CD4-positive, alpha-beta T cell (primary cell): ENCODE results near the gene KLF13. TPM values are rescaled to one million over a fixed set of nuclear protein-coding genes. Genes with fewer than 3 reads are reported as not detected.

Source experiments
- ATAC-seq: fragments of 200-7000 bp; cut with Tn5 transposase; one replicate; pipeline ENCODE4 v1.10.0; 2022; ENCODE audit warnings: mild to moderate bottlenecking; ENCODE audit not compliant: poor library complexity
- CTCF ChIA-PET: fragments of 350-600 bp; sonication (Branson Sonifier 250); formaldehyde crosslinking; loops from one replicate; lab custom pipeline; 2021; ENCODE audit warnings: antibody characterized with exemption, inconsistent platforms; lab: Charles Lee
- POLR2A ChIA-PET: fragments of 350-600 bp; sonication (Branson Sonifier 250); formaldehyde crosslinking; loops from one replicate; lab custom pipeline; 2021; ENCODE audit warnings: antibody characterized with exemption, inconsistent platforms; lab: Charles Lee
- DNase-seq, 14 experiments: peaks; one replicate each; pipeline ENCODE4 v3.0.0-alpha.2; 2013 to 2020; ENCODE audit warnings: mixed read lengths in 2 of 14
- H3K27ac ChIP-seq, 2 donors: one replicate each; pipeline versions ENCODE4 v1.5.1 to v1.7.0; 2013; ENCODE audit warnings: low read length in 2 of 2, low read depth in 1 of 2, mild to moderate bottlenecking in 1 of 2
- H3K27me3 ChIP-seq, 2 experiments: 1 replicate in 1 of 2; 2 replicates in 1 of 2; pipeline versions ENCODE4 v1.6.1 to v1.7.0; 2013; ENCODE audit warnings: low read length in 2 of 2, control low read depth in 1 of 2, mild to moderate bottlenecking in 1 of 2, moderate library complexity in 1 of 2; ENCODE audit not compliant: insufficient read depth in 2 of 2, control insufficient read depth in 1 of 2
- H3K36me3 ChIP-seq: one replicate; pipeline ENCODE4 v1.6.1; 2013; ENCODE audit warnings: low read length, control low read depth; ENCODE audit not compliant: insufficient read depth
- H3K4me1 ChIP-seq: one replicate; pipeline ENCODE4 v1.6.1; 2013; ENCODE audit warnings: low read length, control low read depth; ENCODE audit not compliant: insufficient read depth
- H3K4me3 ChIP-seq: one replicate; pipeline ENCODE4 v1.5.1; 2013; ENCODE audit warnings: mild to moderate bottlenecking, low read length, moderate library complexity
- H3K9me3 ChIP-seq, 2 experiments: 1 replicate in 1 of 2; 2 replicates in 1 of 2; pipeline versions ENCODE4 v1.6.1 to v1.7.0; 2013; ENCODE audit warnings: low read length in 2 of 2, mild to moderate bottlenecking in 2 of 2, control low read depth in 1 of 2, moderate library complexity in 1 of 2; ENCODE audit not compliant: control insufficient read depth in 1 of 2, insufficient read depth in 1 of 2
- H3K27ac Mint-ChIP-seq: one replicate; pipeline ENCODE4 v1.8.0; 2020; ENCODE audit warnings: mixed read lengths
- H3K27me3 Mint-ChIP-seq: one replicate; pipeline ENCODE4 v1.8.0; 2021; ENCODE audit warnings: mixed read lengths
- H3K36me3 Mint-ChIP-seq: one replicate; pipeline ENCODE4 v1.8.0; 2021; ENCODE audit warnings: low read depth, mixed read lengths
- H3K4me1 Mint-ChIP-seq: one replicate; pipeline ENCODE4 v1.8.0; 2021; ENCODE audit warnings: low read depth, mixed read lengths
- H3K4me3 Mint-ChIP-seq: one replicate; pipeline ENCODE4 v1.8.0; 2020; ENCODE audit warnings: mild to moderate bottlenecking, mixed read lengths
- H3K9me3 Mint-ChIP-seq: one replicate; pipeline ENCODE4 v1.8.0; 2020; ENCODE audit warnings: mixed read lengths
- intact Hi-C, 2 experiments: fragments of 100-400 bp; cut with DNase I in 1 of 2; cut with micrococcal nuclease in 1 of 2; formaldehyde crosslinking; loops; one replicate each; pipeline versions ENCODE4 v1.15.1 to v1.9.0; 2023 to 2025; cut with DNase I, micrococcal nuclease
- total RNA-seq, 174 experiments: library from RNA in 2 of 174; stranded (reverse) in 2 of 174; gene quantifications; one replicate each; pipeline ENCODE4 v1.2.3 and lab custom pipeline; 2021 to 2026
- TF ChIP-seq, protein P1 (sequence below): fragments of 200-600 bp; IDR thresholded peaks from one replicate; pipeline ENCODE4 v1.8.0; 2022; ENCODE audit warnings: antibody characterized with exemption, mild to moderate bottlenecking

The KLF13 gene
- total RNA-seq, 2 experiments from 2014 or later = 284 to 308 TPM

DNA sequence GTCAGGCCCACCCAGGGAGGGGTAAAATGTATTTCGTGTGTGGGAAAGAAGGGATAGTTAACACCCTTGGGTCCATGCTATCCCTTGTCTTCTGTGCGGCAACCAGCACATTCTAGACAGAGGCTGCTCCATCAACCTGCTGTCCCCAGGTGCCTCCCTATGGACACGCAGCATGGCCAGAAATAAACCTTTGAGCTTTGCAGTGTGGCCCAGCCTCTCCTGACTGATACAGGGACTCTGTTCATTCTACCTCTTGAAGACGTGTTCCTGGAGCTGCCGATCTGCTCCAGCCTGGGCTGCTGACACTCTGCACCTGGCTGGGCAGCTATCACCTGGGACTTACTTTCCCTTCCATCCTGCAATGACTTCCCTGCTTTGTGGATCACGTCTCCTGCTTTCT is 4.1 kb upstream of the KLF13 start:
- no peaks in the 10 kb centered on the region for H3K9me3 Mint-ChIP-seq
- peak overlapping the region; percentile 96 for H3K27ac Mint-ChIP-seq
- DNase-seq (no peak), ATAC-seq (no peak)
- H3K9me3 ChIP-seq = no peaks in the 10 kb centered on the region
- H3K4me1 ChIP-seq = peaks cover 24% of the 10 kb centered on the region
- H3K4me1 Mint-ChIP-seq = peaks cover 53% of the 10 kb centered on the region
- H3K27me3 Mint-ChIP-seq = no peaks in the 10 kb centered on the region
- H3K4me3 Mint-ChIP-seq = no peak overlapping the region
- H3K36me3 ChIP-seq = no peaks in the 10 kb centered on the region
- H3K27me3 ChIP-seq = no peaks in the 10 kb centered on the region
- no peak overlapping the region for H3K27ac ChIP-seq
- TF ChIP-seq, protein P1, sequence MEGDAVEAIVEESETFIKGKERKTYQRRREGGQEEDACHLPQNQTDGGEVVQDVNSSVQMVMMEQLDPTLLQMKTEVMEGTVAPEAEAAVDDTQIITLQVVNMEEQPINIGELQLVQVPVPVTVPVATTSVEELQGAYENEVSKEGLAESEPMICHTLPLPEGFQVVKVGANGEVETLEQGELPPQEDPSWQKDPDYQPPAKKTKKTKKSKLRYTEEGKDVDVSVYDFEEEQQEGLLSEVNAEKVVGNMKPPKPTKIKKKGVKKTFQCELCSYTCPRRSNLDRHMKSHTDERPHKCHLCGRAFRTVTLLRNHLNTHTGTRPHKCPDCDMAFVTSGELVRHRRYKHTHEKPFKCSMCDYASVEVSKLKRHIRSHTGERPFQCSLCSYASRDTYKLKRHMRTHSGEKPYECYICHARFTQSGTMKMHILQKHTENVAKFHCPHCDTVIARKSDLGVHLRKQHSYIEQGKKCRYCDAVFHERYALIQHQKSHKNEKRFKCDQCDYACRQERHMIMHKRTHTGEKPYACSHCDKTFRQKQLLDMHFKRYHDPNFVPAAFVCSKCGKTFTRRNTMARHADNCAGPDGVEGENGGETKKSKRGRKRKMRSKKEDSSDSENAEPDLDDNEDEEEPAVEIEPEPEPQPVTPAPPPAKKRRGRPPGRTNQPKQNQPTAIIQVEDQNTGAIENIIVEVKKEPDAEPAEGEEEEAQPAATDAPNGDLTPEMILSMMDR = no peak
- ChIA-PET POLR2A (interaction anchor here (1.0 to 9.1 kb wide), 3 partner anchors 57 to 115 kb away, joined by 3 to 234 read pairs (median 104); no protein-coding TSS in a partner anchor), CTCF (interaction anchor here (2.3 to 4.8 kb wide), 2 partner anchors 43 to 167 kb away, joined by 7 to 23 read pairs; no protein-coding TSS in a partner anchor)
- peaks cover 8% of the 10 kb centered on the region for H3K36me3 Mint-ChIP-seq
- intact Hi-C loops = loop anchor here (2.0 to 10.0 kb wide), 3 partner anchors 108 to 552 kb away; partner anchors contain the start of gene OTUD7A (in 1 of the 2)
- no peak overlapping the region for H3K4me3 ChIP-seq

DNA sequence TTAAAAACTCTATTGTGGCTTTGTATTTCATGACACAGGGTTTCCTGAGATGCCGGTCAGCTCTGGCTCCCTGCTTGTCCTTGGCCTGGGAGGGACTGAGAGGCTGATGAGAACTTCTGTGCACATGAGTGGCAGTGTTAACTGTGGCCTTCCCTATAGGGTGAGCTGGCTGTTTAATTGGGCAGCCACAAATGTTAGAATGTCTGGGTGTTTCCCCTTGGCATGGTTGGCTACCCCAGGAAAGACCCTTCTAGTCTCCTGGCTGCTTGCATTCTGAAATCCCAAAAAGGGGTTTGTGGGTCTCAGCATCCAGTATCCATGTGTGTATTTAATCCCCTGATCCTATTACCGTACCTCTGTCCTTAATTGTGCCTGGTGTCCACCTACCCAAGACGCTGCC is 3.0 kb upstream of the KLF13 start:
- Mint-ChIP-seq H3K27ac (peak overlapping the region; percentile 96), H3K27me3 (no peaks in the 10 kb centered on the region), H3K36me3 (peaks cover 15% of the 10 kb centered on the region), H3K4me1 (peaks cover 53% of the 10 kb centered on the region), H3K9me3 (no peaks in the 10 kb centered on the region), H3K4me3 (peak overlapping the region; percentile 95)
- Histone ChIP-seq H3K9me3 (no peaks in the 10 kb centered on the region), H3K4me1 (peaks cover 24% of the 10 kb centered on the region), H3K36me3 (no peaks in the 10 kb centered on the region), H3K4me3 (no peak overlapping the region), H3K27ac (no peak overlapping the region), H3K27me3 (no peaks in the 10 kb centered on the region)
- no peak for ATAC-seq
- TF ChIP-seq, protein P1 = no peak
- POLR2A ChIA-PET = interaction anchor here (0.6 to 9.1 kb wide), 6 partner anchors 18 to 160 kb away, joined by 3 to 566 read pairs (median 86); no protein-coding TSS in a partner anchor
- no peak for DNase-seq
- CTCF ChIA-PET = interaction anchor here (1.6 to 4.8 kb wide), 3 partner anchors 42 to 166 kb away, joined by 4 to 23 read pairs (median 7); no protein-coding TSS in a partner anchor
- intact Hi-C loops = loop anchor here (2.0 to 10.0 kb wide), 4 partner anchors 109 to 551 kb away; partner anchors contain the start of gene OTUD7A (in 1 of the 2)

DNA sequence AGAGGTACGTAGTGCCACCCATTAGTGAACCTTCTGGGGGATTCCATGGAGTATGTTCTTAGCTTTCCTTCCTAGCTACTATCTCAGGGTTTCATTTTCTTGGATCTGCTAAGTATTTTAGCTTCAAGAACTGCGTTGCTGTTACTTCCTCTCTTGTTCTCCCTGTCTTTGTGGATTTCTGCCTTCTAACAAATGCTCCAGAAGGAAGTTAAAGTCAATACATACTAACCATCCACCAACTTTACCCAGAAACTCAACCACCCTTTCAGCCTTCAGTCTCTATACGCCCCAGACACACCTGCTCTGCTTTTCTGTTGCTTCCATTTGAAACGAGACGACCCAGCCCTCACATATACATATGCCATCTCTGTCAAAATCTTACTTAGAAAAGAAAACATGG is 2.4 kb upstream of the KLF13 start:
- POLR2A ChIA-PET = interaction anchor here (0.6 to 9.1 kb wide), 6 partner anchors 18 to 159 kb away, joined by 4 to 566 read pairs (median 86); no protein-coding TSS in a partner anchor
- Histone ChIP-seq H3K36me3 (no peaks in the 10 kb centered on the region), H3K27ac (peak overlapping the region in 1 of 2 donors; percentile 95), H3K27me3 (no peaks in the 10 kb centered on the region), H3K9me3 (no peaks in the 10 kb centered on the region), H3K4me1 (peaks cover 29% of the 10 kb centered on the region), H3K4me3 (no peak overlapping the region)
- no peaks in the 10 kb centered on the region for H3K27me3 Mint-ChIP-seq
- peaks cover 21% of the 10 kb centered on the region for H3K36me3 Mint-ChIP-seq
- intact Hi-C loops = loop anchor here (2.0 to 10.0 kb wide), 3 partner anchors 109 to 551 kb away; partner anchors contain the start of gene OTUD7A (in 1 of the 2)
- H3K4me3 Mint-ChIP-seq = peak overlapping the region; percentile 95
- H3K9me3 Mint-ChIP-seq = no peaks in the 10 kb centered on the region
- peak overlapping the region; percentile 96 for H3K27ac Mint-ChIP-seq
- ATAC-seq (no peak), DNase-seq (no peak)
- TF ChIP-seq, protein P1 = no peak
- CTCF ChIA-PET = interaction anchor here (1.6 to 4.8 kb wide), 3 partner anchors 42 to 165 kb away, joined by 4 to 23 read pairs (median 7); no protein-coding TSS in a partner anchor
- H3K4me1 Mint-ChIP-seq = peaks cover 56% of the 10 kb centered on the region
